Neural cell (in vitro differentiated cells): ENCODE measurements around the gene FXYD6. TPM values are rescaled to one million over a fixed set of nuclear protein-coding genes. Genes with fewer than 3 reads are reported as not detected.

Source experiments
- H2AFZ ChIP-seq: fragments of 200-600, 300-800 bp; sonication (generic), shearing (Covaris generic); 2 replicates; pipeline ENCODE4 v1.6.0; 2014; ENCODE audit warnings: low read depth, mild to moderate bottlenecking, antibody characterized with exemption, low read length, moderate library complexity
- H3F3A ChIP-seq: fragments of 200-600 bp; shearing (Covaris generic); 2 replicates; pipeline ENCODE4 v1.6.1; 2016; ENCODE audit warnings: mild to moderate bottlenecking, moderate library complexity, mixed read lengths, antibody characterized with exemption, low read length; ENCODE audit not compliant: insufficient read depth, poor library complexity, severe bottlenecking
- H3K27ac ChIP-seq: fragments of 200-600, 300-800 bp; sonication (generic), shearing (Covaris generic); 2 replicates; pipeline ENCODE4 v1.5.1; 2014; ENCODE audit warnings: mild to moderate bottlenecking, low read length, moderate library complexity
- H3K27me3 ChIP-seq: fragments of 300-800, 200-600 bp; sonication (generic), shearing (Covaris generic); 2 replicates; pipeline ENCODE4 v1.6.0; 2014; ENCODE audit warnings: mild to moderate bottlenecking, low read depth, low read length, moderate library complexity; ENCODE audit not compliant: insufficient read depth
- H3K36me3 ChIP-seq: fragments of 300-800, 200-600 bp; sonication (generic), shearing (Covaris generic); 2 replicates; pipeline ENCODE4 v1.5.1; 2014; ENCODE audit warnings: mild to moderate bottlenecking, antibody characterized with exemption, low read length, moderate library complexity; ENCODE audit not compliant: insufficient read depth
- H3K4me2 ChIP-seq: fragments of 300-800, 200-600 bp; sonication (generic), shearing (Covaris generic); 2 replicates; pipeline ENCODE4 v1.6.0; 2014; ENCODE audit warnings: mild to moderate bottlenecking, low read length
- H3K4me3 ChIP-seq: fragments of 300-800, 200-600 bp; sonication (generic), shearing (Covaris generic); 2 replicates; pipeline ENCODE4 v1.5.1; 2014; ENCODE audit warnings: mild to moderate bottlenecking, low read length, moderate library complexity
- H3K79me2 ChIP-seq: fragments of 200-600 bp; shearing (Covaris generic); replicated peaks from 2 replicates; pipeline ENCODE4 v1.6.0; 2014; ENCODE audit warnings: mild to moderate bottlenecking, low read length, moderate library complexity; ENCODE audit not compliant: insufficient read depth
- H3K9ac ChIP-seq: fragments of 300-800, 200-600 bp; sonication (generic), shearing (Covaris generic); 2 replicates; pipeline ENCODE4 v1.6.1; 2016; ENCODE audit warnings: mild to moderate bottlenecking, low read length, mixed read lengths
- H3K9me2 ChIP-seq: fragments of 200-600 bp; shearing (Covaris generic); 2 replicates; pipeline ENCODE4 v1.6.1; 2016; ENCODE audit warnings: mild to moderate bottlenecking, low read length, mixed read lengths; ENCODE audit not compliant: insufficient read depth
- H3K9me3 ChIP-seq: fragments of 200-600, 300-800 bp; sonication (generic), shearing (Covaris generic); 2 replicates; pipeline ENCODE4 v1.6.1; 2016; ENCODE audit warnings: mild to moderate bottlenecking, mixed run types, low read length, moderate library complexity, mixed read lengths
- H4K20me1 ChIP-seq: fragments of 200-600 bp; shearing (Covaris generic); 2 replicates; pipeline ENCODE4 v1.6.1; 2016; ENCODE audit warnings: mild to moderate bottlenecking, mixed run types; ENCODE audit not compliant: insufficient read depth
- EP300 ChIP-seq: fragments of 450-650 bp; conservative IDR thresholded peaks from 2 replicates; pipeline ENCODE4 v1.6.1; 2014; ENCODE audit warnings: antibody characterized with exemption, mild to moderate bottlenecking, moderate library complexity; ENCODE audit not compliant: poor library complexity, severe bottlenecking
- EZH2 ChIP-seq: fragments of 200-600, 300-800 bp; shearing (Covaris generic), sonication (generic); IDR thresholded peaks from 2 replicates; pipeline ENCODE4 v1.6.1; 2014; ENCODE audit warnings: antibody characterized with exemption, low read length, borderline replicate concordance, mild to moderate bottlenecking; ENCODE audit not compliant: insufficient read depth, poor library complexity, severe bottlenecking
- MXI1 ChIP-seq: fragments of 450-650 bp; conservative IDR thresholded peaks from 2 replicates; pipeline ENCODE4 v1.6.1; 2014; ENCODE audit warnings: antibody characterized with exemption, mild to moderate bottlenecking; ENCODE audit not compliant: poor library complexity, severe bottlenecking
- POLR2AphosphoS5 ChIP-seq: IDR thresholded peaks from 2 replicates; pipeline ENCODE4 v1.6.1; 2012
- RAD21 ChIP-seq: fragments of 450-650 bp; conservative IDR thresholded peaks from 2 replicates; pipeline ENCODE4 v1.6.1; 2014; ENCODE audit warnings: antibody characterized with exemption, mild to moderate bottlenecking, moderate library complexity
- SMC3 ChIP-seq: fragments of 450-650 bp; conservative IDR thresholded peaks from 2 replicates; pipeline ENCODE4 v1.6.1; 2014; ENCODE audit warnings: antibody characterized with exemption, mild to moderate bottlenecking, moderate library complexity; ENCODE audit not compliant: poor library complexity
- TAF1 ChIP-seq: IDR thresholded peaks from 2 replicates; pipeline ENCODE4 v1.6.1; 2012; ENCODE audit warnings: low read depth
- polyA plus RNA-seq: library from polyadenylated mRNA; depleted of rRNA; stranded (reverse); fragments of >200 nt; gene quantifications from 2 replicates; pipeline ENCODE4 v1.2.3, GENCODE V29; 2014
- TF ChIP-seq, protein P1 (sequence below): IDR thresholded peaks from 2 replicates; pipeline ENCODE4 v1.6.1; 2012; ENCODE audit warnings: borderline replicate concordance
- TF ChIP-seq, protein P2 (sequence below): fragments of 450-650 bp; IDR thresholded peaks from 2 replicates; pipeline ENCODE4 v1.5.1; 2014; ENCODE audit warnings: antibody characterized with exemption, mild to moderate bottlenecking, moderate library complexity; ENCODE audit not compliant: poor library complexity, severe bottlenecking

Gene FXYD6
- polyA plus RNA-seq, 1 donor from 2014 or later: 218 TPM

DNA sequence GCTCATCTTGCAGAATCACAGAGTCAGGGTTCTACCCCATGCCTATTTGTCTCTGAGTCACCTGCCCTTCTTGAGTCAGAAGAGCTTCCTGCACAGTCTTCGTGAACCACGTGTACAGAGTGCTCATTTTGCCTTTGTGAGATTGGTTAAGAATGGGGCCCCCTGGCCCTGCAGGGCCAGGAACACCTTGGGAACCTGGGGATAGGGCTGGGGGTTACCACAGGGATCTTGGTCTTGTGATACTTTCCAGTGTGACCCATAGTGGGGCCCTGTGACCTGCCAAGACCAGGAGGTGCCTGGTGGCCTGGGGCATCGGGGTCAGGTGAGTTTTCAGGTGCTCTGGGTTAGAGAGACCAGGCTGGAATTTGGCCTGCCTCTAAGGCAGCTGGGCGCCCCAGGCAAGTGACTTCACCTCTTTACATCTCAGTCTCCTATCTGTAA lies 43.3 kb upstream of the FXYD6 start:
- TF ChIP-seq EP300 (no peak), EZH2 (no peak), RAD21 (no peak), SMC3 (no peak), POLR2AphosphoS5 (no peak), TAF1 (no peak), MXI1 (no peak)
- TF ChIP-seq, protein P1, sequence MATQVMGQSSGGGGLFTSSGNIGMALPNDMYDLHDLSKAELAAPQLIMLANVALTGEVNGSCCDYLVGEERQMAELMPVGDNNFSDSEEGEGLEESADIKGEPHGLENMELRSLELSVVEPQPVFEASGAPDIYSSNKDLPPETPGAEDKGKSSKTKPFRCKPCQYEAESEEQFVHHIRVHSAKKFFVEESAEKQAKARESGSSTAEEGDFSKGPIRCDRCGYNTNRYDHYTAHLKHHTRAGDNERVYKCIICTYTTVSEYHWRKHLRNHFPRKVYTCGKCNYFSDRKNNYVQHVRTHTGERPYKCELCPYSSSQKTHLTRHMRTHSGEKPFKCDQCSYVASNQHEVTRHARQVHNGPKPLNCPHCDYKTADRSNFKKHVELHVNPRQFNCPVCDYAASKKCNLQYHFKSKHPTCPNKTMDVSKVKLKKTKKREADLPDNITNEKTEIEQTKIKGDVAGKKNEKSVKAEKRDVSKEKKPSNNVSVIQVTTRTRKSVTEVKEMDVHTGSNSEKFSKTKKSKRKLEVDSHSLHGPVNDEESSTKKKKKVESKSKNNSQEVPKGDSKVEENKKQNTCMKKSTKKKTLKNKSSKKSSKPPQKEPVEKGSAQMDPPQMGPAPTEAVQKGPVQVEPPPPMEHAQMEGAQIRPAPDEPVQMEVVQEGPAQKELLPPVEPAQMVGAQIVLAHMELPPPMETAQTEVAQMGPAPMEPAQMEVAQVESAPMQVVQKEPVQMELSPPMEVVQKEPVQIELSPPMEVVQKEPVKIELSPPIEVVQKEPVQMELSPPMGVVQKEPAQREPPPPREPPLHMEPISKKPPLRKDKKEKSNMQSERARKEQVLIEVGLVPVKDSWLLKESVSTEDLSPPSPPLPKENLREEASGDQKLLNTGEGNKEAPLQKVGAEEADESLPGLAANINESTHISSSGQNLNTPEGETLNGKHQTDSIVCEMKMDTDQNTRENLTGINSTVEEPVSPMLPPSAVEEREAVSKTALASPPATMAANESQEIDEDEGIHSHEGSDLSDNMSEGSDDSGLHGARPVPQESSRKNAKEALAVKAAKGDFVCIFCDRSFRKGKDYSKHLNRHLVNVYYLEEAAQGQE: no peak
- TF ChIP-seq, protein P2, sequence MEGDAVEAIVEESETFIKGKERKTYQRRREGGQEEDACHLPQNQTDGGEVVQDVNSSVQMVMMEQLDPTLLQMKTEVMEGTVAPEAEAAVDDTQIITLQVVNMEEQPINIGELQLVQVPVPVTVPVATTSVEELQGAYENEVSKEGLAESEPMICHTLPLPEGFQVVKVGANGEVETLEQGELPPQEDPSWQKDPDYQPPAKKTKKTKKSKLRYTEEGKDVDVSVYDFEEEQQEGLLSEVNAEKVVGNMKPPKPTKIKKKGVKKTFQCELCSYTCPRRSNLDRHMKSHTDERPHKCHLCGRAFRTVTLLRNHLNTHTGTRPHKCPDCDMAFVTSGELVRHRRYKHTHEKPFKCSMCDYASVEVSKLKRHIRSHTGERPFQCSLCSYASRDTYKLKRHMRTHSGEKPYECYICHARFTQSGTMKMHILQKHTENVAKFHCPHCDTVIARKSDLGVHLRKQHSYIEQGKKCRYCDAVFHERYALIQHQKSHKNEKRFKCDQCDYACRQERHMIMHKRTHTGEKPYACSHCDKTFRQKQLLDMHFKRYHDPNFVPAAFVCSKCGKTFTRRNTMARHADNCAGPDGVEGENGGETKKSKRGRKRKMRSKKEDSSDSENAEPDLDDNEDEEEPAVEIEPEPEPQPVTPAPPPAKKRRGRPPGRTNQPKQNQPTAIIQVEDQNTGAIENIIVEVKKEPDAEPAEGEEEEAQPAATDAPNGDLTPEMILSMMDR: no peak
- H3K9me2 ChIP-seq: no peaks in the 10 kb centered on the region

DNA sequence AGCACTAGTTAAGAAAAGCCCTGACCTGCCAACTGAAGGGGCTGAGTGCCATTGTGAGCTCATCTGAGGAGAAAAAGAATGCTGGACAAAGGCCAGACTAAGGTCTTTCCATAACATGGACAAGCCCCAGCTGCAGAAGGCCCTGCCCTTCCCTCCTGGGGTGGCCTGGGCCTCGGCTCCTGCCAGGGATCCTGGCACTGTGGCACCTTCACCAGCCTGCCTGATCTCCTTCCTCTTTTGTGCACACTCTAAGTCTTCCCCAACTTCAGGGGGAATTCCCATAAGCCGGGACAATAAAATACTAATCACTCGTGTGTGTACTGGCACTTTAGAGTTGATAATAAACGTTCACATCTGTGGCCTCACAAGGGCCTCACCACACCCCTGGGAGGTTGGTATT lies 42.9 kb upstream of the FXYD6 start:
- TF ChIP-seq EP300 (no peak), POLR2AphosphoS5 (no peak), MXI1 (no peak), RAD21 (no peak), EZH2 (no peak), TAF1 (no peak), SMC3 (no peak)
- TF ChIP-seq, protein P2: no peak
- TF ChIP-seq, protein P1: no peak
- no peaks in the 10 kb centered on the region for H3K27me3 ChIP-seq
- no peak overlapping the region for H3K4me3 ChIP-seq
- H3K4me2 ChIP-seq: no peak overlapping the region
- H3K9me2 ChIP-seq: no peaks in the 10 kb centered on the region
- no peak overlapping the region for H3K27ac ChIP-seq
- no peaks in the 10 kb centered on the region for H3K79me2 ChIP-seq
- no peaks in the 10 kb centered on the region for H3K36me3 ChIP-seq
- H2AFZ ChIP-seq: no peak overlapping the region
- no peak overlapping the region for H3K9ac ChIP-seq
- H3K9me3 ChIP-seq: no peaks in the 10 kb centered on the region
- no peaks in the 10 kb centered on the region for H4K20me1 ChIP-seq
- H3F3A ChIP-seq: no peaks in the 10 kb centered on the region

More for the DNA sequence above, 43.3 kb upstream of the FXYD6 start:
- Histone ChIP-seq H4K20me1 (no peaks in the 10 kb centered on the region), H3K36me3 (no peaks in the 10 kb centered on the region), H3K27me3 (no peaks in the 10 kb centered on the region), H3K4me3 (no peak overlapping the region), H3F3A (no peaks in the 10 kb centered on the region), H3K9ac (no peak overlapping the region), H3K4me2 (no peak overlapping the region), H2AFZ (no peak overlapping the region), H3K79me2 (no peaks in the 10 kb centered on the region), H3K9me3 (no peaks in the 10 kb centered on the region), H3K27ac (no peak overlapping the region)
